Neural cell (in vitro differentiated cells): ENCODE results near the gene HPSE2. TPM values are rescaled to one million over a fixed set of nuclear protein-coding genes. Genes with fewer than 3 reads are reported as not detected.

Experiments used
- H2AFZ ChIP-seq: fragments of 200-600, 300-800 bp; sonication (generic), shearing (Covaris generic); 2 replicates; pipeline ENCODE4 v1.6.0; 2014; ENCODE audit warnings: low read depth, mild to moderate bottlenecking, antibody characterized with exemption, low read length, moderate library complexity
- H3F3A ChIP-seq: fragments of 200-600 bp; shearing (Covaris generic); 2 replicates; pipeline ENCODE4 v1.6.1; 2016; ENCODE audit warnings: mild to moderate bottlenecking, moderate library complexity, mixed read lengths, antibody characterized with exemption, low read length; ENCODE audit not compliant: insufficient read depth, poor library complexity, severe bottlenecking
- H3K27ac ChIP-seq: fragments of 200-600, 300-800 bp; sonication (generic), shearing (Covaris generic); 2 replicates; pipeline ENCODE4 v1.5.1; 2014; ENCODE audit warnings: mild to moderate bottlenecking, low read length, moderate library complexity
- H3K27me3 ChIP-seq: fragments of 300-800, 200-600 bp; sonication (generic), shearing (Covaris generic); 2 replicates; pipeline ENCODE4 v1.6.0; 2014; ENCODE audit warnings: mild to moderate bottlenecking, low read depth, low read length, moderate library complexity; ENCODE audit not compliant: insufficient read depth
- H3K36me3 ChIP-seq: fragments of 300-800, 200-600 bp; sonication (generic), shearing (Covaris generic); 2 replicates; pipeline ENCODE4 v1.5.1; 2014; ENCODE audit warnings: mild to moderate bottlenecking, antibody characterized with exemption, low read length, moderate library complexity; ENCODE audit not compliant: insufficient read depth
- H3K4me2 ChIP-seq: fragments of 300-800, 200-600 bp; sonication (generic), shearing (Covaris generic); 2 replicates; pipeline ENCODE4 v1.6.0; 2014; ENCODE audit warnings: mild to moderate bottlenecking, low read length
- H3K4me3 ChIP-seq: fragments of 300-800, 200-600 bp; sonication (generic), shearing (Covaris generic); 2 replicates; pipeline ENCODE4 v1.5.1; 2014; ENCODE audit warnings: mild to moderate bottlenecking, low read length, moderate library complexity
- H3K79me2 ChIP-seq: fragments of 200-600 bp; shearing (Covaris generic); replicated peaks from 2 replicates; pipeline ENCODE4 v1.6.0; 2014; ENCODE audit warnings: mild to moderate bottlenecking, low read length, moderate library complexity; ENCODE audit not compliant: insufficient read depth
- H3K9ac ChIP-seq: fragments of 300-800, 200-600 bp; sonication (generic), shearing (Covaris generic); 2 replicates; pipeline ENCODE4 v1.6.1; 2016; ENCODE audit warnings: mild to moderate bottlenecking, low read length, mixed read lengths
- H3K9me2 ChIP-seq: fragments of 200-600 bp; shearing (Covaris generic); 2 replicates; pipeline ENCODE4 v1.6.1; 2016; ENCODE audit warnings: mild to moderate bottlenecking, low read length, mixed read lengths; ENCODE audit not compliant: insufficient read depth
- H3K9me3 ChIP-seq: fragments of 200-600, 300-800 bp; sonication (generic), shearing (Covaris generic); 2 replicates; pipeline ENCODE4 v1.6.1; 2016; ENCODE audit warnings: mild to moderate bottlenecking, mixed run types, low read length, moderate library complexity, mixed read lengths
- H4K20me1 ChIP-seq: fragments of 200-600 bp; shearing (Covaris generic); 2 replicates; pipeline ENCODE4 v1.6.1; 2016; ENCODE audit warnings: mild to moderate bottlenecking, mixed run types; ENCODE audit not compliant: insufficient read depth
- EP300 ChIP-seq: fragments of 450-650 bp; conservative IDR thresholded peaks from 2 replicates; pipeline ENCODE4 v1.6.1; 2014; ENCODE audit warnings: antibody characterized with exemption, mild to moderate bottlenecking, moderate library complexity; ENCODE audit not compliant: poor library complexity, severe bottlenecking
- EZH2 ChIP-seq: fragments of 200-600, 300-800 bp; shearing (Covaris generic), sonication (generic); IDR thresholded peaks from 2 replicates; pipeline ENCODE4 v1.6.1; 2014; ENCODE audit warnings: antibody characterized with exemption, low read length, borderline replicate concordance, mild to moderate bottlenecking; ENCODE audit not compliant: insufficient read depth, poor library complexity, severe bottlenecking
- MXI1 ChIP-seq: fragments of 450-650 bp; conservative IDR thresholded peaks from 2 replicates; pipeline ENCODE4 v1.6.1; 2014; ENCODE audit warnings: antibody characterized with exemption, mild to moderate bottlenecking; ENCODE audit not compliant: poor library complexity, severe bottlenecking
- POLR2AphosphoS5 ChIP-seq: IDR thresholded peaks from 2 replicates; pipeline ENCODE4 v1.6.1; 2012
- RAD21 ChIP-seq: fragments of 450-650 bp; conservative IDR thresholded peaks from 2 replicates; pipeline ENCODE4 v1.6.1; 2014; ENCODE audit warnings: antibody characterized with exemption, mild to moderate bottlenecking, moderate library complexity
- SMC3 ChIP-seq: fragments of 450-650 bp; conservative IDR thresholded peaks from 2 replicates; pipeline ENCODE4 v1.6.1; 2014; ENCODE audit warnings: antibody characterized with exemption, mild to moderate bottlenecking, moderate library complexity; ENCODE audit not compliant: poor library complexity
- TAF1 ChIP-seq: IDR thresholded peaks from 2 replicates; pipeline ENCODE4 v1.6.1; 2012; ENCODE audit warnings: low read depth
- polyA plus RNA-seq: library from polyadenylated mRNA; depleted of rRNA; stranded (reverse); fragments of >200 nt; gene quantifications from 2 replicates; pipeline ENCODE4 v1.2.3, GENCODE V29; 2014
- TF ChIP-seq, protein P1 (sequence below): IDR thresholded peaks from 2 replicates; pipeline ENCODE4 v1.6.1; 2012; ENCODE audit warnings: borderline replicate concordance
- TF ChIP-seq, protein P2 (sequence below): fragments of 450-650 bp; IDR thresholded peaks from 2 replicates; pipeline ENCODE4 v1.5.1; 2014; ENCODE audit warnings: antibody characterized with exemption, mild to moderate bottlenecking, moderate library complexity; ENCODE audit not compliant: poor library complexity, severe bottlenecking

The HPSE2 gene
- polyA plus RNA-seq, 1 donor from 2014 or later, result not detected

DNA sequence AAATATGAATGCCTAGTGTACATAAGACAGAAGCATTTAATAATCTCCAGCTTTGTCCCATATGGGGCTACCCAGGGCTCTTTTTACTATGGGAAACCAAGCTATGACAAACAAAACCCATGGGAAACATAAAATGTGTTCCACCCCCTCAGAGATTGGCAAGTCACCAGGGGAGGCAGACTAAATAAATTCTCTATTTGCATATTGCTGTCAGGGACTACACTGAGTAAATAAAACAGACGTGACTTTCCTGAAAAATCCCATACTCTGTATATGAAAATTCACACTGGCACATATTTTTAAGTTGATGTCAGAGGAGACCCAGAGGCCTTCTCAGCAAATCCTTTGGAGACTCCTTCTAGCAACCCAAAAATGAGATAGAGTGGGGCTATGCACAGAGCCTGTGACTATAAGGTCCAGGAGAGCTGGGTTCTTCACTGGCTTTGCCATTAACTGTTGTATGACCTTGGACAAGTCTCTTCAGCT is 44.0 kb upstream of the HPSE2 start:
- H3F3A ChIP-seq, result no peaks in the 10 kb centered on the region
- H3K79me2 ChIP-seq, result no peaks in the 10 kb centered on the region
- no peaks in the 10 kb centered on the region for H3K36me3 ChIP-seq
- no peak overlapping the region for H3K27ac ChIP-seq
- H3K9me3 ChIP-seq, result no peaks in the 10 kb centered on the region
- H3K4me2 ChIP-seq, result no peak overlapping the region
- no peak overlapping the region for H3K9ac ChIP-seq
- H3K9me2 ChIP-seq, result no peaks in the 10 kb centered on the region
- H2AFZ ChIP-seq, result no peak overlapping the region
- H4K20me1 ChIP-seq, result no peaks in the 10 kb centered on the region
- TF ChIP-seq SMC3 (no peak), EZH2 (no peak), RAD21 (no peak), TAF1 (no peak), MXI1 (no peak), POLR2AphosphoS5 (no peak), EP300 (no peak)
- TF ChIP-seq, protein P1, sequence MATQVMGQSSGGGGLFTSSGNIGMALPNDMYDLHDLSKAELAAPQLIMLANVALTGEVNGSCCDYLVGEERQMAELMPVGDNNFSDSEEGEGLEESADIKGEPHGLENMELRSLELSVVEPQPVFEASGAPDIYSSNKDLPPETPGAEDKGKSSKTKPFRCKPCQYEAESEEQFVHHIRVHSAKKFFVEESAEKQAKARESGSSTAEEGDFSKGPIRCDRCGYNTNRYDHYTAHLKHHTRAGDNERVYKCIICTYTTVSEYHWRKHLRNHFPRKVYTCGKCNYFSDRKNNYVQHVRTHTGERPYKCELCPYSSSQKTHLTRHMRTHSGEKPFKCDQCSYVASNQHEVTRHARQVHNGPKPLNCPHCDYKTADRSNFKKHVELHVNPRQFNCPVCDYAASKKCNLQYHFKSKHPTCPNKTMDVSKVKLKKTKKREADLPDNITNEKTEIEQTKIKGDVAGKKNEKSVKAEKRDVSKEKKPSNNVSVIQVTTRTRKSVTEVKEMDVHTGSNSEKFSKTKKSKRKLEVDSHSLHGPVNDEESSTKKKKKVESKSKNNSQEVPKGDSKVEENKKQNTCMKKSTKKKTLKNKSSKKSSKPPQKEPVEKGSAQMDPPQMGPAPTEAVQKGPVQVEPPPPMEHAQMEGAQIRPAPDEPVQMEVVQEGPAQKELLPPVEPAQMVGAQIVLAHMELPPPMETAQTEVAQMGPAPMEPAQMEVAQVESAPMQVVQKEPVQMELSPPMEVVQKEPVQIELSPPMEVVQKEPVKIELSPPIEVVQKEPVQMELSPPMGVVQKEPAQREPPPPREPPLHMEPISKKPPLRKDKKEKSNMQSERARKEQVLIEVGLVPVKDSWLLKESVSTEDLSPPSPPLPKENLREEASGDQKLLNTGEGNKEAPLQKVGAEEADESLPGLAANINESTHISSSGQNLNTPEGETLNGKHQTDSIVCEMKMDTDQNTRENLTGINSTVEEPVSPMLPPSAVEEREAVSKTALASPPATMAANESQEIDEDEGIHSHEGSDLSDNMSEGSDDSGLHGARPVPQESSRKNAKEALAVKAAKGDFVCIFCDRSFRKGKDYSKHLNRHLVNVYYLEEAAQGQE, result no peak
- TF ChIP-seq, protein P2, sequence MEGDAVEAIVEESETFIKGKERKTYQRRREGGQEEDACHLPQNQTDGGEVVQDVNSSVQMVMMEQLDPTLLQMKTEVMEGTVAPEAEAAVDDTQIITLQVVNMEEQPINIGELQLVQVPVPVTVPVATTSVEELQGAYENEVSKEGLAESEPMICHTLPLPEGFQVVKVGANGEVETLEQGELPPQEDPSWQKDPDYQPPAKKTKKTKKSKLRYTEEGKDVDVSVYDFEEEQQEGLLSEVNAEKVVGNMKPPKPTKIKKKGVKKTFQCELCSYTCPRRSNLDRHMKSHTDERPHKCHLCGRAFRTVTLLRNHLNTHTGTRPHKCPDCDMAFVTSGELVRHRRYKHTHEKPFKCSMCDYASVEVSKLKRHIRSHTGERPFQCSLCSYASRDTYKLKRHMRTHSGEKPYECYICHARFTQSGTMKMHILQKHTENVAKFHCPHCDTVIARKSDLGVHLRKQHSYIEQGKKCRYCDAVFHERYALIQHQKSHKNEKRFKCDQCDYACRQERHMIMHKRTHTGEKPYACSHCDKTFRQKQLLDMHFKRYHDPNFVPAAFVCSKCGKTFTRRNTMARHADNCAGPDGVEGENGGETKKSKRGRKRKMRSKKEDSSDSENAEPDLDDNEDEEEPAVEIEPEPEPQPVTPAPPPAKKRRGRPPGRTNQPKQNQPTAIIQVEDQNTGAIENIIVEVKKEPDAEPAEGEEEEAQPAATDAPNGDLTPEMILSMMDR, result no peak
- no peaks in the 10 kb centered on the region for H3K27me3 ChIP-seq
- H3K4me3 ChIP-seq, result no peak overlapping the region

DNA sequence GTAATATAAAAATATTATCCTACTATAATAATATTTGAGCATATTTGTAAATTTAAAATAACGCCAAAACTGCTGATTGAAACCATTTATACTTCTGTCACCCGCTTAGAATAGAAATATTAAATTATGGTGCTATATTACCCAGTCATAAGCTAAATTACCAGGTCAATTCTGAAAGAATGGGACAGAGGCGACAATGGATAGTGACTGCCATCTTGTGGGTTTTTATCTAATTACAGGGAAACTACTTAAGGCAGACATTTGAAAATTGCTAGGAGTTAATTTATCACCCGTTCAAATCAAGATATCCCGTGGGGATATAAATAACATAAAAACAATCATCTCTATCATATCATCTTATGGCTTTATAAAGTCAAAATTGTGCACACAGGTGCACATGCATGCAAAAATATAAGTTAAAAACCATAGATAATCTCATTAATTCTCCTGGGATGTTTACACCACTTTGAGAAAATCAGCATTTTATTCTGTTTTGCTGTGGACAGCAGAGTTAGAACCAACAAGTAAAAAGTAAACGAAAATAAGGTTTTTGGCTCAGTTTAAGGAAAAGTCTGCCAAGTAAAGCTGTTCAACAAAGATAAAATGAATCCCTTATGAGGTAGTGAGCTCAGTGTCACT is 41.3 kb upstream of the HPSE2 start:
- Histone ChIP-seq H3F3A (no peaks in the 10 kb centered on the region), H3K9ac (no peak overlapping the region), H3K36me3 (no peaks in the 10 kb centered on the region), H3K9me2 (no peaks in the 10 kb centered on the region), H3K27ac (no peak overlapping the region), H3K79me2 (no peaks in the 10 kb centered on the region), H3K27me3 (no peaks in the 10 kb centered on the region), H2AFZ (no peak overlapping the region), H4K20me1 (no peaks in the 10 kb centered on the region), H3K4me3 (no peak overlapping the region), H3K9me3 (no peaks in the 10 kb centered on the region), H3K4me2 (no peak overlapping the region)
- TF ChIP-seq TAF1, result no peak
- no peak for TF ChIP-seq EZH2
- TF ChIP-seq, protein P2, result peak; percentile 57
- TF ChIP-seq RAD21, result peak; percentile 57
- peak; percentile 48 for TF ChIP-seq SMC3
- no peak for TF ChIP-seq MXI1
- TF ChIP-seq, protein P1, result no peak
